AG08396 (cell line): ENCODE results near the gene DLX3.

Experiments
- DNase-seq: peaks from one replicate; pipeline ENCODE4 v3.0.0; 2012; ENCODE audit warnings: low spot score, mixed read lengths

The DLX3 gene

DNA sequence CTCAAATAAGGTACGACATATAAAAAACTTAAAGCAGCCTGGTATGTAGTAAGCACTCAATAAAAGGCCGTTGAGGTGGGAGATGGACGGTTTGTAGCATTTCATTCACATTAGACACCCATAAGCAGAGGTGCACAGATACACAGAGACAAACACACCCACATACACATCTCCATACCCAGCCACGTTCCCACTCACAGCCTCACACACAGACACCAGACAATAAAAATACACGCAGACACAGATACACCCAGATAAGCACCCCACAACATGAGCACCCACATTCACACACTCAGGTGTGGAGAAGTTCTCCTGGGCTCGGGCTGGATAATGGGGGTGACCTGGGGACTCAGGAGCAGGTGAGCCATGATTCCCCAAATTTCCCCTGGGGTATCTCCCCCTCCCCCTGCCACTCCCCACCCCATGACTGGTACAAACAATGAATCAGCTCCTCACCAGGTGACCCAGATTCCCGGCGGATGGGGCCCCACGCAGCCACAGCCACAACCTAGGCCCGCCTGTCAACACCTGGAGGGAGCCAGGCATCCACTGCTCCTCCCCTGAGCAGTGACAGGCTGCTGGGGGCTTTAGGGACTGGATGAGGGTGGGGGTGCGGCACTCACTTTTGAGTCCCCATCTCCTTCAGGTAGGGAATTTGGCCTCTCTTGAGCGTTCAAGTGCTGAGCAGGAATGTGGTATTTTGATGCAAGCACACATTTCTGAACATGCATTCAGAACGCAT lies 2.7 kb downstream of the DLX3 start:
- peak; percentile 1 for DNase-seq

DNA sequence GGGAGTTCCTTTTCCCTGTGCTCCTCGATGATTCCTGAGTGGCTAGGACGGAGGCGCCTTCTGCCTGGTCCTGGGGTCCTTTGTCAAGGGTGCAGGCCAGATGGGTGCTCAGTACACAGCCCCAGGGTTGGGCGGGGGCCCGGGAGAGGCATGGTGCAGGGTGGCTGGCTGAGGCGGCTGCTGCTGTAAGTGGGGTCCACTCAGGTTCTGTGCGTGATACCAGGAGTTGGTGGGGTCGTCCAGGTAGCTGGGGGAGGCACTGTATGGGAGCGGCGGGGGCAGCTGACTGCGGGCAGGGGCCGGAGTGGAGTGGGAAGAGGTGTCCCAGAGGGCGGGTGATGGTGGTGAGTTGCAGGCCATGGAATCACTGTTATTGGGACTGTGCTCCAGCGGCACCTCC lies 3.6 kb downstream of the DLX3 start:
- peak; percentile 2 for DNase-seq

DNA sequence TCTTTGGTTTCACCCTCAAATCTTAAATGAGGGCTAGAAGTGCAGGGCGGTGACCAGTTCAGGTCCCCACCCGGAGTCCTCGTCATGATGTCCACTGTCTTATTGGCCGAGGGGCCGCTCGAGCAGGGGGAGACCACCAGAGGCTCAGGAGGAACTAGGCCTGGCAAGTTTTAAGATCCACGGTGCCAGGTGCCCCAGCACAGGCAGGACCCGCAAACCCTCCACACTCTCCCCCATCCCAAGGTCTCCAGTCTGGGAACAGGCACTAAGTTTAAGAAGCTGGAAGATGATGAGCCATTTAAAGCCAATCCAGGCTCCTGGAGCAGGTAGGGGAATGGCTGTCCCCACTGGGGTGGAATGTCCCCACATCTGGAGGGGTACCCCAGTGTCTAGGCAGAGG lies 4.1 kb downstream of the DLX3 start:
- peak; percentile 1 for DNase-seq

DNA sequence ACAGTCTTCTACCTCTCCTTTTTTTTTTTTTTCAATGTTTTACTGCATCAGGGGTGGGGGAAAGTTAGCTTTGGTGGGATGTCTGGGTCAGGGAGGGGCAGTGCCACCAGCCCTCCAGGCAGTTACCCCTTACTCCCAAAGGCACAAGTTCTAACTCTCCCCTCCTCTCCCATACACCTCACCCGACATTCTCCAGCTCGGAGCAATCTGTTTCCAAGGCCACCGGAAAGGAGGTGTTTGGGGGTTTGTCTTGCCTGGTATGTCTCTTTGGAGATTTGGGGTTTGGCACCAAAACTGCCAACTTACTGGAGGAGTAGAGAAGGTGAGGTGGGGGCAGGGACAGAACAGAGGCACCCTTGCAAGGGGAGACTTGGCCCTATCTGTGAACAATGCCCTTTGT lies 4.7 kb downstream of the DLX3 start:
- DNase-seq = no peak

DNA sequence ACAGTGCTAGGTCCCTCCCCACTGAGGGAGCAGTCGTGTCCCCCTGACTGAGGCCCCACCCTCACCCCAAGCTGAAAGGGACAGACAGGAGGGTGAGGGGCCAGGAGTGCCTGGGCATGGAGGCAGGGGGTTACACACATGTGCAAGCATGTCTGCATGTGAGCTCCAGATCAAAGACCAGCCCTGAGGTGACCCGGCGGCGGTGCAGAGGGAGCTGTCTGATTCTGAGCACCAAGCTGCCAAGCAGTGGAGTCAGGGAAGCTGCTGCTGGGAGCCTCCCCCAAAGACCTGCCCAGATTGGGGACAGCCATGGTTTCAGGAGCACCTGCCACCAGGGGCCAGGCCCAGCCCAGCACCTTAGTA lies 5.5 kb downstream of the DLX3 start:
- DNase-seq = no peak

DNA sequence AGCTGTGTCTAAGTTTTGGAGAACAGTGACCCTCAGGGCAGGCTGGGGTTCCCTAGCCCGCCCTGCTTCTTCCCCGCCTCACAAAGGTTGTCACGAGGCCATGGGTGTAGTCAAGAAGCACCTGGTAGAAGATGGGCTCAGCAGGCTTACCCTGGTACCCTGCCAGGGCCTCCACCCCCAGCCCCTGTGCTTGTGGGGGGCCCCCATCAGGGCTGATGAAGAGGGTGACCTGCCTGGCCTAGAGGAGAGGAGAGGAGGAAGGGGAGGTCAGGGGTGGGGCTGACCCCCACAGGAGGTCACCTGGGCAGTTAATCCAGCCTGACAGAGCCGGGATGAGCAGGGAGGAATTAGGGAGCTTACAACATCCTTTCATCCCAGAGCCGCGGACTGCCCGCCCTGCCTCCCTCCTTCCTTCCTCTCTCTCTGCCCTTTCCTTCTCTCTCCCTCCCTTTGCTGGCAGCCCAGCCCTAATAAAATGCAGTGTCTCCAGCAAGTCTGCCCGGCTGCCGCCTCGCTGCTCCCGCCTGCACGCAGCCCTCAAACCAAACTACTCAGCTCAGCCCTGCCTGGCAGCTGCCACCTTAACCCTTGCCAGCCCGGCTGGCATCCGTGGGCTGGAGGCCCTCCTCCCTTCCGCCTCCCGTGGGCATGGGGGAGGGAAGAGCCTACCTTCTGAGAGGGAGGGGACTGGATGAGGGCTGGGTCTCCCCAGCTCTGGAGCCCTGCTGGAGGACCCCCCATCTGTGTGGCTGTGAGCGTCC lies 7.2 kb downstream of the DLX3 start:
- no peak for DNase-seq

DNA sequence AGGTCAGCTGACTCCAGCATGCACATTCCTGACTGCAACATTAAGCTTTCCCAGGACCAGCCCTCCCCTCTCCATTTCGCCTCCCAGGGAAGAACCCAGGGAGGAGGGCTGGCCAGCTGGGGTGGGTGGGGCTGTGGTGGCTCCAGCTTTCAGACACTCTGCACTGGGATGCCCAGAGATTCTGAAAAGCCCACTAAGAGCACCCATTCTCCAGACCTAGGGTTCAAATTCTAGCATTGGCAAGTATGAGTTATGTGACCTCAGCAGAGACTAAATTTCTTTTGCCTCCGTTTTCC lies 7.8 kb downstream of the DLX3 start:
- DNase-seq = no peak

- no peak for DNase-seq
Observed at GRCh38 chr17:49986396-49987289, 8.4 kb downstream of the DLX3 start.

GRCh38 chr17:49985310-49985990 lies 9.6 kb downstream of the DLX3 start:
- no peak for DNase-seq

GRCh38 chr17:49984776-49985175 lies 10.2 kb downstream of the DLX3 start:
- no peak for DNase-seq

DNA sequence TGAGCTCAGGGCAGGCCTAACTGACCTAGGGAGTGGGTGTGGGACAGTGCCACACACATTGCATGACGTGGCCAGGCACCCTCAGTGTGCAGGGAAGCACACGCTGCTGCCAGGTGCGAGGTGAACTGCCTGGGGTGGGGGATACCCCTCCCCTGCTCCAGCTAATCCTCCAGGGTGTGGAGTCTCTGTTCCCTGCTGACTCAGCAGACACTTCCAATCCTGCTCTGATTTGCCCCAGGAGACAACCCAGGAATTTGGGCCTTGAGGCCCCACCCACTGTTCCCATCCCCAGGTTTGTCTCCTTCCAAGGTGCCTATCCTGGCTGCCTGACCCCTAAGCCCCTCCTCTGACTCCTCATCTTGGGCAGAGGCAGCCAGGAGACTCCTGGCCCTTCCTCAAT lies 10.7 kb downstream of the DLX3 start:
- DNase-seq = no peak

GRCh38 chr17:49980703-49981197 lies 14.3 kb downstream of the DLX3 start:
- DNase-seq = no peak

GRCh38 chr17:49979748-49980479 lies 15.1 kb downstream of the DLX3 start:
- no peak for DNase-seq

GRCh38 chr17:49978501-49978900 lies 16.5 kb downstream of the DLX3 start:
- no peak for DNase-seq

GRCh38 chr17:49977463-49978389 lies 17.3 kb downstream of the DLX3 start:
- no peak for DNase-seq

DNA sequence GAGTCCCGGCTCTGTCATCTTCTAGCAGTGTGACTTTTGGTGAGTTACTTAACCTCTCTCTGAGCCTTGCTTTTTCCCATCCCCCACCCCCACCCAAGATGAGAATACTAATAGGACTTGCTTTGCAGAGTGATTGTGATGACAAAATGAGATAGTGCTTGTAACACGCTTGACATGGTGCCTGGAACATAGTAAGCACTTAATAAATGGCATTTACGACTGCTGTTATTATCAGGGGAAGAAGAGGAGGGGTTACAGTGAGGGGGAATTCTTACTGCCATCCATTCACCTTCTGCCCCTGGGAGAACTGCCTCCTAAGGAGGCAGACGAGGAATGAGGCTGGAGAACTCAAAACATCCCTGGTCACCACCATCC lies 18.2 kb downstream of the DLX3 start:
- DNase-seq = no peak

DNA sequence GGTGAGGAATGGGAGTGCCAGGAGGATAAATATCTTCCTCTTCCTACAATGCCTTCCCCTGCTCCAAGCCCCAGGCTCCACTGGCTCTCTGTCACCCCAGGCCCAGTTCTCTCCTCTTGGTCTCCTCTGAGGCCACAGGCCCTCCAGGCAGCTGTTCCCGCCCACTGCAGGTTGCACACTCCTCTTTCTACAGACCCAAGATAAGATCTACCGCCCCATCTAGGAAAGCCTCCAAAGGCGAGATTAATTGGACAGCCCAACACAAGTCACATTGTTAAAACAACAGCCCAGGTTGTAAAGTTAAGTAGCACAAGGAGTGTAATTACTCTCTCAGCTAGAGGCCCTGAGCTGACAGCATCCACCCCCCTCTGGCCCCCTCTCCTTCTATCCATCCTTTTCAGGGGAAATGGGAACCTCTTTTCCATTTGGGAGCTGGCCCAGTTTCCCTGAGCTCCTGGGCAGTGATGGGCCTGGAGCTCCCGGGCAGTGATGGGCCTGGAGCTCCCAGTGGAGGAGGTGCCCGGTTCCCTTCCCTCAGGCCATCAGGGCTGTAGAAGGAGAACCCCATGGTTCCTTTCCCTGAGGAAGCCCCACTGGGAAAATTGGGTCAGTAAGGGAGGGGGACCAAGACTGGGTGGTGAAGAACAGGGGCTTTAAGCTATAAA lies 18.7 kb downstream of the DLX3 start:
- DNase-seq = no peak

GRCh38 chr17:49975531-49975930 lies 19.5 kb downstream of the DLX3 start:
- no peak for DNase-seq

- DNase-seq = no peak
Observed at GRCh38 chr17:49973271-49973615, 21.8 kb downstream of the DLX3 start.
